ENCODE results near the gene KLHL2.

GRCh38 chr4:165360985-165361670, 153.8 kb downstream of the KLHL2 start:
- TF ChIP-seq, protein P1, sequence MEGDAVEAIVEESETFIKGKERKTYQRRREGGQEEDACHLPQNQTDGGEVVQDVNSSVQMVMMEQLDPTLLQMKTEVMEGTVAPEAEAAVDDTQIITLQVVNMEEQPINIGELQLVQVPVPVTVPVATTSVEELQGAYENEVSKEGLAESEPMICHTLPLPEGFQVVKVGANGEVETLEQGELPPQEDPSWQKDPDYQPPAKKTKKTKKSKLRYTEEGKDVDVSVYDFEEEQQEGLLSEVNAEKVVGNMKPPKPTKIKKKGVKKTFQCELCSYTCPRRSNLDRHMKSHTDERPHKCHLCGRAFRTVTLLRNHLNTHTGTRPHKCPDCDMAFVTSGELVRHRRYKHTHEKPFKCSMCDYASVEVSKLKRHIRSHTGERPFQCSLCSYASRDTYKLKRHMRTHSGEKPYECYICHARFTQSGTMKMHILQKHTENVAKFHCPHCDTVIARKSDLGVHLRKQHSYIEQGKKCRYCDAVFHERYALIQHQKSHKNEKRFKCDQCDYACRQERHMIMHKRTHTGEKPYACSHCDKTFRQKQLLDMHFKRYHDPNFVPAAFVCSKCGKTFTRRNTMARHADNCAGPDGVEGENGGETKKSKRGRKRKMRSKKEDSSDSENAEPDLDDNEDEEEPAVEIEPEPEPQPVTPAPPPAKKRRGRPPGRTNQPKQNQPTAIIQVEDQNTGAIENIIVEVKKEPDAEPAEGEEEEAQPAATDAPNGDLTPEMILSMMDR (IDR thresholded peaks at IDR 0.05; ENCODE audit: insufficient read depth, low read length), result no peak
- TF ChIP-seq GABPA (IDR thresholded peaks at IDR 0.05; ENCODE audit: low read depth) (no peak), REST (IDR thresholded peaks at IDR 0.05; ENCODE audit: insufficient replicate concordance, low read depth) (no peak), POLR2AphosphoS5 (IDR thresholded peaks at IDR 0.05; ENCODE audit: low read depth) (no peak)

Data from HL-60 (cell line).